OCI-LY7 (cell line): ENCODE data around the gene PCDHGA6.
"Not testable (repeated sequence)": the region's sequence is repeated elsewhere in the genome, so short reads cannot be mapped to it uniquely, and the experiment has no call there.

Experiments
- CTCF ChIP-seq: fragments of 200-600 bp; sonication (generic); conservative IDR thresholded peaks from 2 replicates; pipeline ENCODE4 v1.5.1; 2014; ENCODE audit warnings: mild to moderate bottlenecking, antibody characterized with exemption, low read length, moderate library complexity, mixed read lengths
- EZH2phosphoT487 ChIP-seq: fragments of 200-600 bp; sonication (generic); IDR thresholded peaks from 2 replicates; pipeline ENCODE4 v1.6.1; 2018; ENCODE audit warnings: low read depth, borderline replicate concordance, mild to moderate bottlenecking, mixed run types, antibody characterized with exemption, low read length, moderate library complexity, mixed read lengths

- TF ChIP-seq EZH2phosphoT487 = not testable (repeated sequence)
- peak; percentile 75 for TF ChIP-seq CTCF
These were observed 14.0 kb downstream of the PCDHGA6 start, which contains the start of gene PCDHGB4 for GRCh38 chr5:141387557-141388311.
